ENCODE measurements around the gene PDHA2.
"Not testable (repeated sequence)": the region's sequence is repeated elsewhere in the genome, so short reads cannot be mapped to it uniquely, and the experiment has no call there.

Gene PDHA2

DNA sequence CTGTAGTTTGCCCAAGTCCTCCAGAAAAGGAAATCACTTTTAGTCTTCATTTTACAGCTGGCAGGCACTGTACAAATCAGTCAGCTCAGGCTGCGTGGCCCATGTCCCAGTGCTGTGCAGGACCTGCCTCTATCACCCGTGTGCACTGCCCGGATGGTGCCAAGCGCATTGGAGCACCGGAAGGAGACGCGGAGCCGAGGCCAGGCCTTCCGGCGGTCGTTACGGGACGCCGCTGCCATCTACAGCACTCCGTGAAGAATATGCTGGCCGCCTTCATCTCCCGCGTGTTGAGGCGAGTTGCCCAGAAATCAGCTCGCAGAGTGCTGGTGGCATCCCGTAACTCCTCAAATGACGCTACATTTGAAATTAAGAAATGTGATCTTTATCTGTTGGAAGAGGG, at the start of gene PDHA2:
Gene PDHA2, plus strand, starts transcription at position 203 of the 400 bp plus-strand sequence. Its CDS starts 58 bp downstream, at position 261.
- no peak for DNase-seq

DNA sequence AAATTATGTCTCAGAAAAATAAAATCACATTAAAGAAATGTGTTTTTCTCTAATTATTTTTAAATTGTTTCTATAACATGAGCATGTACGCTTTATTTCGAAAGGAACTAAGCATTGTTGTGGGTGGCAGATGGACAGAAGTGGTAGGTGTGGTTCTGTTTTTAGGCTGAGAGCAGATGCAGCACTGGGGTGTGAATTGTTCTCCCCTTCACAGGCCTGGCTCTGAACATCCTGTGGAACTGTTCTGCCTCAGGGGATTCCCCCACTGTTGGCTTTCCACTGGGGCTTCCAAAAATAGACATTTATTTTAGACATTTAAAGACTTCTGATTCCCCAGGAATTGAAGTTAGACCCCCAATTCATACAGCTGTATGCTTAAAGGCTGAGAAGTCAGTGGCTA, 41.9 kb upstream of the PDHA2 start:
- no peak for DNase-seq

DNA sequence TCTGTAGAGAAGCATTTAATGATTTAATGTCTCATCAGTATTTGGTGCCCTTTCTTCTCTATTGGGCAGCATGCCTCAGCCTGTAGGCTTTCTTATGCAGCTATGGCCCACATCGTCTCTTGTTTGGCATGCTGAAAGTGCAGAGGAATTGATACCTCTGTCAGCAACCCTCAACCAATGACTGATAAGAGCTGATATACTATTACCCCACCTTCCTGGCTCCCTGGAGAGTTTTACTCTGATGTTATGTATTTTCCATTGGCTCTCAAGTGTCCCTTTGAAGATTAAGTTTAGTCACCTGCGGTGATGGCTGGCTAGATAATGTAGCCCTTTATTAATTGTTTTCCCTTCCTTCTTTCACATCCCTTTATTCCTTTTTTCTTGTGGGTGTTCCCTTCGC, 41.2 kb upstream of the PDHA2 start:
- DNase-seq = no peak

DNA sequence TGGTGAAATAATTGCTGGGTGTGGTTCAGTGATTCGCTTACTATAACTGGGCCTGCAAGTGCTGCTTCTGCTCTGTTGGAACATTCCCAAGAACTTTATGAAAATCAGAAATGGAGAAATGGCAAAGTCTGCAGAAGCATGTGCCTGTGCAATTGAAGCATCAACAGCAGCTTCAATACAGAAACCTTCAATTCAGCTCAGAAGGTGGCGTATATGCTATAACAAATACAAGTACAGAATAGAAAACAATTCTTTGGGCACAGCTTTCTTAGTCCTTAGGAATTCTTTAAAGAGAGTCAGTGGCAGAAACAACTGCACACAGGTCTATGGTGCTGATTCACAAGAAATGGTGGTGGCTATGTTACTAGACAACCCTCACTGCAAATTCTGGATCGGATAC, 18.0 kb upstream of the PDHA2 start:
- DNase-seq = no peak

DNA sequence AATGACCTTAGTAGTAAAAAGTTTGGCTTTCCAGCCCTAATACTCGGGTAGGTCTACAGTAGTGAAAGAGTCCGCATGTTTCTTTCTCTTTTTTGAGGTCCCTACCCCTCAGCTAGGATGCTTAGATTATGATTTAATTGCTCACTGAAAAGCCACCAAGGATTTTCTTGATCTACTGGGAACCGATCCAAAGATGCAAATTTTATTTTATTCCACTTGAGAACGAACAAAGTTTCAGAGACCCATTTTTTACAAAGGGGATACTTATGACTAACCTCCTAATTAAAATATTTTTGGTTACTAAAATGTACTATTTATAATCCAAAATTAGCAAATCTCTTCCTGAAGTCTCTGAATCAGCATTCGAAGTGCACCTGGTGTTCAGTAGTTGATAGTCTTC, 14.3 kb upstream of the PDHA2 start:
- no peak for DNase-seq

DNA sequence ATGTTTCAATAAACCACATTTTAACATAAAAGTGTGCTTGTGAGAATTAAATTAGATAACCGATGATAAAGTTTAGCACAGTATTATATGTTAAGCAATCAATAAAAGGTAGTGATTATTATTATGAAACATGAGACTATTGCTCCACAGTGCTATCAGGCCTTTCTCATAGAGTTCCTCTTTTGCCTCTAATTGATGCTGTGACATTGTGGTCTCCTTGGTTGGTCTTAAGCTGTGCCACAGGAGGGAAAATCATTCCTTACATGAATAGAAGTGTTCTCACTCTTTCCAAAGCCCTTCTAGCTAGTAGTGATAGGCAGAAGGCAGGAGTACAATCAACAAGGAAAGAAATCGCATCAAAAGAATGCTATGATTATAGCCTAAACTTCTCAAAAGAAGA, 9.2 kb upstream of the PDHA2 start:
- DNase-seq = no peak

DNA sequence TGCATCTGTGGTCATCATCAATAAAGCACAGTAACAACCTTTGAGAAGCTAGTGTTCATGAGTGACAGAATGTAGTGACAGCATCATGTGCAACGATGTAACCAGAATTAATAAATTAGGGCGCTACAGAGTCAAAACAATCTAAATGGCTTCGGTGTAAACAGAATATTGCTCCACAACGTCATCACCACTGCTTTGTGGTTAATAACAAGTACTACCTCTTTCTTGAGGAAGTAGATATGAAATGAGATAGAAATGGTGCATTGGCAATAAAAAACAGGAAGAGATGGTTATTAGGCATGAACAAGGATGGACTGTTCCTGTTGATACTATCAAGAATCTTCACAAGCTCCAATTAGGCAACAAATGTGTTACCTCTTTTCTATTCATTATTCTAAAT, 8.7 kb upstream of the PDHA2 start:
- no peak for DNase-seq

DNA sequence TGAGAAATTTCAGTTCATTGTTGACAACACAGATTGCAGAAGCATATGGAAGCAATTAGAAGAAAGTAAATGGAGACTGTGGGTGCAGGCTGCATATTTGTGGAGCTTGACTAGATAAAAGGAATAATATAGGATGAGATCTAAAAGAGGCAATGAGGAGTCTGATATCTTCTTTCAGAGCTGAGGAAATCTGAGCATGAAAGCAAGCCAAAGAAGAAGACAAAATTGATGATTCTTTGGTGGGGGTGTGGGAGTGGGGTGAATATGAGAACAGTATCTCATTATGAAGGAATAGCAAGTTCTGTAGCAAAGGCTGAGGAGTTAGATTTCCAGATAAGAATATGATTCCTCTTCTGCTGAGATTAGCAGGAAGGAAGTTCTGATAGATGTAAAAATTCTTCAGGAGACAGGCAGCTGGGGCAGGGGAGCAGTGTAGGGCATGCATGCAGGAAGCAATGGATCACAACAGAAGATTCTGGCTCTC, 6.1 kb upstream of the PDHA2 start:
- no peak for DNase-seq

DNA sequence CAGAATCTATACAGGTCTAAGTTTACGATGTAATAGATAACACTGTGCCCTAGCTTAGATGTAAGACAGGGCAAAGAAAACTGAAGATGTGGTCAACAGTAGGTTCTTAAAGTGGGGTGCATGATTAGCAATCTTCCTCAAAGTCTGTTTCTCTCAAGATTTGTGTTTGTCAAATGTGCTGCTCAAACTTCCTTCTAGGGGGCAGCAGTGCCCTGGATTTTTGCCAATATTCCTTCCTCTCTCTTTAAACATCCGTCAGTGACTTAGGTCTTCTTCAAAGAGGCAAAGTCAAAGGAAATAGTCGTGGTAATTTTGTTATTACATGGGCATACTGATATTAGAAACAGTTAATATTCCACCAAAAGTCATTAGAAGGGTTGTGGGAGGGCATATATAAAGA, 4.2 kb upstream of the PDHA2 start:
- DNase-seq = no peak

DNA sequence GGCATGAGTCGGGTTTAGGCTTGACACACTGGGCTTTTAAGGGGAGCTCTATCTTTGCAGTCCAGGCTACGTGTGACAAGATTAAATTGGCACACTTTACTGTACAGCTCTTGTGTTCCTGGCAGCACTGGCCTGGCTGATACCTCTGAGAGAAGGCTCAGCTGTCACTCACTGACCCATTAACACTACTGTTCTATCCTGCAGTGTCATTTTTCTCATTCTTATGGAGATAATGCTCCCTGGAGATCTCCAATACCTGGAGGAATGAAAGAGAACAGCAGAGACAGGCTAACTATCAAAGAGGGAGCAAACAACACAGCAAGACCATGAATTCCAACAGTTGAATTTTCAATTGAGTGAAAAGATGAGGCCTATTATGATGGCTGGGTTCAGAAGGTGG, 1.7 kb upstream of the PDHA2 start:
- DNase-seq = no peak

DNA sequence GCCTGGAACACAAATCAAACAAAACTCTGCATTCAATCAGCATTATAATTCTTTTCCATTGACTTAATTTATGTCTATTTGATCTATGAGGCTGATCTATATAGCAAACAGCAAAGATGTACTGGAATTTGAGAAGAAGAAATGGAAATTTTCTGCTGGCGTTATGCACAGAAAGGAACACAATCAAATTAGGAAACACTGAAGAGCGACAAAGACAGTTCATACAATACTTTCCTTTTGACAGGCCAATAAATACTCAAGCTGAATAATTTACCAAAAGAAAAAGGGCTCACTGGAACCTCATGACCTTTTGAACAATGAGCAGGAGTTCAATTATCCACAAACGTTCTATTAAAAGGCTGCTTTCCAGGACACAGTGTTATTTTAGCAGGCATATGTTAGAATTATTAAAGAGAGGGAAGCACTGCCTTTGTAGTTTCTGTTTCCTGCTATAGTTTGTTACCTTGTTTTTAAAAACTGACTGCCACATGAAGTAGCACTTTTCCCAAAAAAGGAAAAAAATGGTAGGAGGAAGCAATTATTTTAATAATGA, 8.1 kb downstream of the PDHA2 start:
- no peak for DNase-seq

DNA sequence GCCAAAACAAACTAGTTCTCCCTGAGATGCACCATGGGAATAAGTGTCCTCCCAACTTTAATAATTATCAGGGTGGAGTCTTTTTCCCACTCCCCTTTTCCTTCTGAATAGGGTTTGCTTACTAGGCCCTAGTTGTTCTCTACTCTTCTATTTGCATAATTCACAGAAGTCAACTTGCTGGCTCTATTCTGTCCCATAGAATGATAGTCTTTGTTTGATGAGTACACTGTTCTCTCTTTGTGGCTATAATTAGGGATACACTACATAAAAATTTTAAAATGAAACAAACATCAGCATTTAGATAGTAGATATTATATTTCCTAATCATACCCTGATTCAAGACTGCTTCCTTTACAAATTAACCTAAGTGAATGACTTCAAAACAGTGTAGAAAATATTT, 10.3 kb downstream of the PDHA2 start:
- no peak for DNase-seq

DNA sequence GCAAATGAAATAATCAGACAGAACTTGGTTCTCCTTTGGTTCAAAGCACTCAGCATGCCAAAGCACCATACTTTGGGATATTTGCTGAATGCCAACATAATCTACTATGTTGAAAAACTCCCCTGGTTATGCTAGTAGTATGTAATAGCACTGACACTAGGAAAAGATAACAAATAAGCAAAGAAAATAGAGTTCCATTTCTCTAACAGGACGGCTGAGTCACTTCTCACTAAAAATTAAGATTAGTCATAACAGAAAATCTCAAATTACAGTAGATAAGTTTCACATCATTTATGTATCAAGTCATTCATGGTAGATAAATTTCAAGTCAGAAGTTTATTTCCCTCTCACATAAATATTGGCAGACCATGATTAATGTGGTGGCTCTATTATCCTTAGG, 17.9 kb downstream of the PDHA2 start:
- DNase-seq = no peak

DNA sequence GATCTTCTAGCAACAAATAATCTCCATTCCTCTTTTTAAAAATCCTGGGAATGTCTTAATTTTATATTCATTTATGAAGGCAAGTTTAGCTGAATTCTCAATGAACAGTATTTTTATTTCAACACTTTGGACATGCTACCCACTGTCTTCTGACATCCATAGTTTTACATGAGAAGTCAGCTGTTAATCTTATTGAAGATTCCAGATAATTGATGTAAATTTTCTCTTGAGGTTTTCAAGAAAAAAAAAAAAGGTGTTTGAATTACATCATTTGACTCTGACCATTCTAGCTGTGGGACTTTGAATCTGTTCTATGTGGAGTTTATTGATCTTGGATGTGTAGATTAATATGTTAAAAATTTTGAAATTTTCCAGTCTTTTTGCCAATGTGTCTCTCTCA, 28.0 kb downstream of the PDHA2 start:
- no peak for DNase-seq

DNA sequence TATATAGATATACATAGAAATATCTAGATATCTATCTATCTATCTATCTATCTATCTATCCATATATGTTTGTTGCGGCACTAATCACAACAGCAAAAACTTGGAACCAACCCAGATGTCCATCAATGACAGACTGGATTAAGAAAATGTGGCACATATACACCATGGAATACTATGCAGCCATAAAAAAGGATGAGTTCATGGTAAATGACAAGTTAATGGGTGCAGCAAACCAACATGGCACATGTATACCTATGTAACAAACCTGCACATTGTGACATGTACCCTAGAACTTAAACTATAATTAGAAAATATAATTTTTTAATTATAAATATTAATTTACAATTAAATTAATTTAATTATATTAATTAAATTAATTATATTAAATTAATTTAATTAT, 29.5 kb downstream of the PDHA2 start:
- not testable (repeated sequence) for DNase-seq

DNA sequence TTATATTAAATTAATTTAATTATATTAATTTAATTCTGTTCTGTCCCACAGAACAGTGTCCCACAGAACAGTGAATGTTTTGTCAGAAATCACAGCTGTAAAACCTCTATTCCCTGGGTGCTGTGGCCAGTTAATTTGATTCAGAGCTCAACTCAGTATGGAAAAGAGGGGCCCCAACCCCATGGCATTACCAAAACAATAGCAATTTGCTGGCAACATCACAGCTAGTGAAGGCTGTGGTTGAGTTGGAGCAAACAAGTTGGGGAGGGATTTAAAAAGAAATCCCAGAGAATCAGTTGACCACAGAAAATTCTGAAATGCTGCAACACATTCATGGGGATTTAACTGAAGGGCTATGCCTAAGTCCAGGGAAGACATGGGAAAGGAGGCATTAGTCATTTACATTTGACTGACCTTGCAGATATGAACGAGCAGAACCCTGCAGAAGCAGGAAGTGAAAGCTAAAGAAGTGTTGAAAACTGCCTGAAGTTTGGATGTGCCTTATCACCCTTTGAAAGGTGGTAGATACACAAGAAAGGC, 30.1 kb downstream of the PDHA2 start:
- DNase-seq = no peak

DNA sequence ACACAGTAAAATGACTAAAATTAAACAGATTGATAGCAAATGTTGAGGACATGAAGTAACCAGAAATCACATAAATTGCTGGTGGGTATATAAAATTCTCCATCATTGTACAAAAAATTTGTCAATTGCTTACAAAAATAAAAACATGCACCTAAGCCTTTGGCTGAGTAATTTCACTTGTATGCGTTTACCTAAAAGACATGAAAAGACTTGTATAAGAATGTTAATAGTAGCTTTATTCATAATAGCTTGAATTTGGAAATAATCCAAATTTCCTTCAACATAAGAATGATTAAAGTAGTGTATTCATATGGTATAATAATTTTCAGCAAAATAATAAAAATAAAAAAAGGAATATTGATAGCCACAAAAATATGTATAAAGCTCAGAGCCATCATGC, 37.7 kb downstream of the PDHA2 start:
- no peak for DNase-seq

DNA sequence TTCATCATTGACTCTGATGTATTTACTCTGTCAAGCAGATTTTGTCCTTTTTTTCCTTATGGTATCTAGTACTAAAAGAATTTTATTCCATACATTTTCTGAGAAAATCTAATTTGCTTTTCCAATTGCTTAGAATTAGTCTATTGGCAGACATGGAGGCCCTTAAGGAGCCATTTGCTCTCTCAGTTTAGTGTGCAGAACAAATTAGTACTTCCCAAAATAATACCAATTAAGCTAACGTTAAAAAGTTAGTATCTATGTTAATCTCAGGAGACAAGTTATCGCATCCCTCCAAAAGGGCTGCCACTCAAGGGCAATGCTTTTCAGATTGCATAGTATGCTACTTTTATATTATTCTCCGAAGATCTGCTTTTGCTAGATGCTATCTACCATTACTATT, 47.7 kb downstream of the PDHA2 start:
- no peak for DNase-seq

DNA sequence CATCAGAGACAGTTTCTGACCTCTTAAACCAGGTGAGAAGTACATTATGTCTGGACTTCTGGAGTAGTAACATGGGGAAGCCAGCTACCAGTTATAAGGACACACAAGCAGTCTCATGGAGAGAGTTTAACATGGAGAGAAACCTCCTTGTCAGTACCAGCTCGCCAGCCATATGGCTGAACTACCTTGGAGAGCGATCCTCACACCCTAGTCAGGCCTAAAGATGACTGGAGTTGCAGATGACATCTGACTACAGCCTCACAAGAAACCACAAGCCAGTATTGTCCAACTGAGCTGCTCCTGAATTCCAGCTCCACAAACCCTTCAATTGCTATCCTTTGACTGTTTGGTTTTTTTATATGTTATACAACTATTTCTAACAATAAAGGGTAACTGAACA, 49.8 kb downstream of the PDHA2 start:
- no peak for DNase-seq

All from cerebellar nuclear complex (tissue), 1 donor.